Stimulated activated memory B cell treated with anti-CD40 and anti-IgM and Interleukin-4, amounts not matched to agents 10 μg/mL and 1 μg/mL and 100 μg/mL, for 72 hours (primary cell): ENCODE data around the gene NRP2.

Experiments
- ATAC-seq: fragments of 150-1000 bp; cut with Tn5 transposase; 2 replicates; pipeline ENCODE4 v1.10.0; 2021
- H3K27ac Mint-ChIP-seq: one replicate; pipeline ENCODE4 v1.8.0; 2022; ENCODE audit warnings: mild to moderate bottlenecking, mixed read lengths
- H3K27me3 Mint-ChIP-seq: one replicate; pipeline ENCODE4 v1.8.0; 2022; ENCODE audit warnings: mixed read lengths
- H3K36me3 Mint-ChIP-seq: one replicate; pipeline ENCODE4 v1.8.0; 2022; ENCODE audit warnings: mixed read lengths
- H3K4me1 Mint-ChIP-seq: one replicate; pipeline ENCODE4 v1.8.0; 2022; ENCODE audit warnings: mixed read lengths
- H3K4me3 Mint-ChIP-seq: one replicate; pipeline ENCODE4 v1.8.0; 2022; ENCODE audit warnings: mild to moderate bottlenecking, moderate library complexity, mixed read lengths
- H3K9me3 Mint-ChIP-seq: one replicate; pipeline ENCODE4 v1.8.0; 2022; ENCODE audit warnings: mixed read lengths

The NRP2 gene

GRCh38 chr2:205785507-205786260 is 103.4 kb downstream of the NRP2 start:
- no peak for ATAC-seq
- Mint-ChIP-seq H3K27me3 (peaks cover 13% of the 10 kb centered on the region), H3K4me1 (no peaks in the 10 kb centered on the region), H3K36me3 (no peaks in the 10 kb centered on the region), H3K27ac (no peak overlapping the region), H3K4me3 (no peak overlapping the region), H3K9me3 (no peaks in the 10 kb centered on the region)

- Mint-ChIP-seq H3K27ac (no peak overlapping the region), H3K27me3 (peaks cover 18% of the 10 kb centered on the region), H3K9me3 (no peaks in the 10 kb centered on the region), H3K36me3 (no peaks in the 10 kb centered on the region), H3K4me1 (no peaks in the 10 kb centered on the region), H3K4me3 (no peak overlapping the region)
- ATAC-seq = no peak
These were observed 104.7 kb downstream of the NRP2 start for GRCh38 chr2:205786976-205787375.

GRCh38 chr2:205787761-205788160 is 105.5 kb downstream of the NRP2 start:
- no peak overlapping the region for H3K4me3 Mint-ChIP-seq
- H3K4me1 Mint-ChIP-seq = no peaks in the 10 kb centered on the region
- peaks cover 18% of the 10 kb centered on the region for H3K27me3 Mint-ChIP-seq
- no peak for ATAC-seq
- H3K9me3 Mint-ChIP-seq = no peaks in the 10 kb centered on the region
- H3K36me3 Mint-ChIP-seq = no peaks in the 10 kb centered on the region
- no peak overlapping the region for H3K27ac Mint-ChIP-seq

GRCh38 chr2:205789906-205790305 is 107.6 kb downstream of the NRP2 start:
- Mint-ChIP-seq H3K9me3 (no peaks in the 10 kb centered on the region), H3K27ac (no peak overlapping the region), H3K4me3 (no peak overlapping the region), H3K4me1 (no peaks in the 10 kb centered on the region), H3K36me3 (no peaks in the 10 kb centered on the region), H3K27me3 (peaks cover 11% of the 10 kb centered on the region)
- no peak for ATAC-seq

- H3K36me3 Mint-ChIP-seq = no peaks in the 10 kb centered on the region
- H3K4me3 Mint-ChIP-seq = no peak overlapping the region
- ATAC-seq = no peak
- H3K4me1 Mint-ChIP-seq = no peaks in the 10 kb centered on the region
- H3K27me3 Mint-ChIP-seq = peaks cover 9% of the 10 kb centered on the region
- H3K9me3 Mint-ChIP-seq = no peaks in the 10 kb centered on the region
- H3K27ac Mint-ChIP-seq = no peak overlapping the region
These were observed 110.6 kb downstream of the NRP2 start for GRCh38 chr2:205792908-205793307.

GRCh38 chr2:205796805-205797313 is 114.6 kb downstream of the NRP2 start:
- Mint-ChIP-seq H3K27me3 (peaks cover 3% of the 10 kb centered on the region), H3K4me3 (no peak overlapping the region), H3K4me1 (no peaks in the 10 kb centered on the region), H3K27ac (no peak overlapping the region), H3K36me3 (no peaks in the 10 kb centered on the region), H3K9me3 (no peaks in the 10 kb centered on the region)
- ATAC-seq = no peak

GRCh38 chr2:205797866-205798265 is 115.6 kb downstream of the NRP2 start:
- H3K27me3 Mint-ChIP-seq = peaks cover 13% of the 10 kb centered on the region
- no peaks in the 10 kb centered on the region for H3K36me3 Mint-ChIP-seq
- no peaks in the 10 kb centered on the region for H3K4me1 Mint-ChIP-seq
- H3K27ac Mint-ChIP-seq = no peak overlapping the region
- ATAC-seq = no peak
- H3K9me3 Mint-ChIP-seq = no peaks in the 10 kb centered on the region
- H3K4me3 Mint-ChIP-seq = no peak overlapping the region

GRCh38 chr2:205800224-205800623 is 117.9 kb downstream of the NRP2 start:
- H3K4me1 Mint-ChIP-seq = no peaks in the 10 kb centered on the region
- H3K36me3 Mint-ChIP-seq = no peaks in the 10 kb centered on the region

GRCh38 chr2:205800773-205801172 is 118.5 kb downstream of the NRP2 start:
- H3K4me3 Mint-ChIP-seq = no peak overlapping the region
- no peaks in the 10 kb centered on the region for H3K36me3 Mint-ChIP-seq
- ATAC-seq = no peak
- H3K9me3 Mint-ChIP-seq = no peaks in the 10 kb centered on the region
- no peaks in the 10 kb centered on the region for H3K4me1 Mint-ChIP-seq
- H3K27ac Mint-ChIP-seq = no peak overlapping the region
- peaks cover 25% of the 10 kb centered on the region for H3K27me3 Mint-ChIP-seq

More at GRCh38 chr2:205800224-205800623, 117.9 kb downstream of the NRP2 start:
- Mint-ChIP-seq H3K27ac (no peak overlapping the region), H3K4me3 (no peak overlapping the region), H3K9me3 (no peaks in the 10 kb centered on the region), H3K27me3 (peaks cover 25% of the 10 kb centered on the region)
- ATAC-seq = no peak

GRCh38 chr2:205802065-205802464 is 119.8 kb downstream of the NRP2 start:
- Mint-ChIP-seq H3K27ac (no peak overlapping the region), H3K27me3 (peaks cover 33% of the 10 kb centered on the region), H3K9me3 (no peaks in the 10 kb centered on the region), H3K4me1 (no peaks in the 10 kb centered on the region), H3K4me3 (no peak overlapping the region), H3K36me3 (no peaks in the 10 kb centered on the region)
- no peak for ATAC-seq

- H3K36me3 Mint-ChIP-seq = no peaks in the 10 kb centered on the region
- no peak overlapping the region for H3K4me3 Mint-ChIP-seq
- H3K27me3 Mint-ChIP-seq = peaks cover 36% of the 10 kb centered on the region
- H3K9me3 Mint-ChIP-seq = no peaks in the 10 kb centered on the region
- no peak overlapping the region for H3K27ac Mint-ChIP-seq
- ATAC-seq = no peak
- H3K4me1 Mint-ChIP-seq = no peaks in the 10 kb centered on the region
These were observed 120.6 kb downstream of the NRP2 start for GRCh38 chr2:205802941-205803340.

GRCh38 chr2:205803500-205803899 is 121.2 kb downstream of the NRP2 start:
- ATAC-seq = no peak
- Mint-ChIP-seq H3K27me3 (peaks cover 36% of the 10 kb centered on the region), H3K4me3 (no peak overlapping the region), H3K4me1 (no peaks in the 10 kb centered on the region), H3K9me3 (no peaks in the 10 kb centered on the region), H3K27ac (no peak overlapping the region), H3K36me3 (no peaks in the 10 kb centered on the region)

- Mint-ChIP-seq H3K27ac (no peak overlapping the region), H3K36me3 (no peaks in the 10 kb centered on the region), H3K4me3 (no peak overlapping the region), H3K27me3 (peaks cover 36% of the 10 kb centered on the region), H3K9me3 (no peaks in the 10 kb centered on the region), H3K4me1 (no peaks in the 10 kb centered on the region)
- no peak for ATAC-seq
These were observed 122.8 kb downstream of the NRP2 start for GRCh38 chr2:205805136-205805535.

GRCh38 chr2:205806143-205806905 is 124.0 kb downstream of the NRP2 start:
- Mint-ChIP-seq H3K4me3 (no peak overlapping the region), H3K27me3 (peaks cover 36% of the 10 kb centered on the region), H3K9me3 (peaks cover 3% of the 10 kb centered on the region)

GRCh38 chr2:205807229-205807628 is 124.9 kb downstream of the NRP2 start:
- ATAC-seq = no peak
- Mint-ChIP-seq H3K36me3 (no peaks in the 10 kb centered on the region), H3K4me3 (no peak overlapping the region), H3K9me3 (peaks cover 3% of the 10 kb centered on the region), H3K4me1 (no peaks in the 10 kb centered on the region), H3K27me3 (peaks cover 29% of the 10 kb centered on the region), H3K27ac (no peak overlapping the region)

More at GRCh38 chr2:205806143-205806905, 124.0 kb downstream of the NRP2 start:
- H3K4me1 Mint-ChIP-seq = no peaks in the 10 kb centered on the region
- H3K36me3 Mint-ChIP-seq = no peaks in the 10 kb centered on the region
- ATAC-seq = no peak
- H3K27ac Mint-ChIP-seq = no peak overlapping the region

- H3K27ac Mint-ChIP-seq = no peak overlapping the region
- no peaks in the 10 kb centered on the region for H3K4me1 Mint-ChIP-seq
- H3K4me3 Mint-ChIP-seq = no peak overlapping the region
- H3K36me3 Mint-ChIP-seq = no peaks in the 10 kb centered on the region
- H3K9me3 Mint-ChIP-seq = peaks cover 3% of the 10 kb centered on the region
- ATAC-seq = no peak
- peaks cover 24% of the 10 kb centered on the region for H3K27me3 Mint-ChIP-seq
These were observed 125.5 kb downstream of the NRP2 start for GRCh38 chr2:205807758-205808157.
